HUES64 (cell line): ENCODE measurements around the gene UMODL1.

Experiments
- H3K27ac ChIP-seq: 2 replicates; pipeline ENCODE4 v1.7.0; 2013; ENCODE audit warnings: low read depth, low read length, inconsistent platforms
- H3K27me3 ChIP-seq: 2 replicates; pipeline ENCODE4 v1.6.1; 2013; ENCODE audit warnings: mild to moderate bottlenecking, low read length; ENCODE audit not compliant: insufficient read depth
- H3K36me3 ChIP-seq: 2 replicates; pipeline ENCODE4 v1.6.1; 2013; ENCODE audit warnings: mild to moderate bottlenecking, low read length; ENCODE audit not compliant: insufficient read depth
- H3K4me1 ChIP-seq: 2 replicates; pipeline ENCODE4 v1.6.1; 2013; ENCODE audit warnings: mild to moderate bottlenecking, low read length, moderate library complexity; ENCODE audit not compliant: insufficient read depth
- H3K4me3 ChIP-seq: 2 replicates; pipeline ENCODE4 v1.5.1; 2013; ENCODE audit warnings: mild to moderate bottlenecking, low read length, moderate library complexity
- H3K9ac ChIP-seq: 2 replicates; pipeline ENCODE4 v1.6.1; 2013; ENCODE audit warnings: mild to moderate bottlenecking, low read depth, low read length
- H3K9me3 ChIP-seq: 2 replicates; pipeline ENCODE4 v1.6.1; 2013; ENCODE audit warnings: low read depth, low read length; ENCODE audit not compliant: insufficient read depth
- WGBS: fragments of 150-250, 120-280 bp; methylation state at CpG from one replicate; pipeline ENCODE4 v1.1.7; 2013; ENCODE audit warnings: missing lambda C conversion rate; 5-methylcytosine and 5-hydroxymethylcytosine counted together

UMODL1 gene

GRCh38 chr21:42155045-42155855 lies 84.1 kb downstream of the UMODL1 start:
- Histone ChIP-seq H3K27ac (no peak overlapping the region), H3K9ac (no peak overlapping the region), H3K9me3 (no peaks in the 10 kb centered on the region), H3K4me1 (no peaks in the 10 kb centered on the region), H3K27me3 (no peaks in the 10 kb centered on the region), H3K4me3 (no peak overlapping the region), H3K36me3 (no peaks in the 10 kb centered on the region)
- WGBS, result 95% methylated on average over 23 of the region's 23 CpGs

GRCh38 chr21:42156690-42157605 lies 85.8 kb downstream of the UMODL1 start:
- Histone ChIP-seq H3K9ac (no peak overlapping the region), H3K4me1 (peaks cover 4% of the 10 kb centered on the region; the same call in 1 of the 2 replicates), H3K4me3 (no peak overlapping the region), H3K9me3 (no peaks in the 10 kb centered on the region), H3K27ac (no peak overlapping the region), H3K36me3 (no peaks in the 10 kb centered on the region), H3K27me3 (no peaks in the 10 kb centered on the region)
- 92% methylated on average over 20 of the region's 20 CpGs for WGBS

GRCh38 chr21:42157606-42158310 lies 86.6 kb downstream of the UMODL1 start:
- H3K9ac ChIP-seq, result no peak overlapping the region
- H3K27ac ChIP-seq, result no peak overlapping the region
- no peaks in the 10 kb centered on the region for H3K36me3 ChIP-seq
- H3K9me3 ChIP-seq, result no peaks in the 10 kb centered on the region
- peaks cover 4% of the 10 kb centered on the region; the same call in 1 of the 2 replicates for H3K4me1 ChIP-seq
- no peak overlapping the region for H3K4me3 ChIP-seq
- H3K27me3 ChIP-seq, result no peaks in the 10 kb centered on the region
- whole genome bisulfite sequencing, result 87% methylated on average over 10 of the region's 11 CpGs

GRCh38 chr21:42158846-42159245 lies 87.7 kb downstream of the UMODL1 start:
- Histone ChIP-seq H3K4me1 (peaks cover 4% of the 10 kb centered on the region; the same call in 1 of the 2 replicates), H3K36me3 (no peaks in the 10 kb centered on the region), H3K27me3 (no peaks in the 10 kb centered on the region), H3K27ac (no peak overlapping the region), H3K9ac (no peak overlapping the region), H3K4me3 (no peak overlapping the region), H3K9me3 (no peaks in the 10 kb centered on the region)
- 87% methylated on average over 8 of the region's 8 CpGs for WGBS

GRCh38 chr21:42159560-42160110 lies 88.5 kb downstream of the UMODL1 start:
- Histone ChIP-seq H3K27me3 (no peaks in the 10 kb centered on the region), H3K36me3 (no peaks in the 10 kb centered on the region), H3K27ac (no peak overlapping the region), H3K9me3 (no peaks in the 10 kb centered on the region), H3K4me1 (peaks cover 4% of the 10 kb centered on the region; the same call in 1 of the 2 replicates), H3K9ac (no peak overlapping the region), H3K4me3 (no peak overlapping the region)
- WGBS, result 87% methylated on average over 11 of the region's 11 CpGs

GRCh38 chr21:42160111-42160721 lies 89.1 kb downstream of the UMODL1 start:
- no peak overlapping the region for H3K9ac ChIP-seq
- H3K9me3 ChIP-seq, result no peaks in the 10 kb centered on the region
- 94% methylated on average over 25 of the region's 25 CpGs for WGBS
- H3K4me1 ChIP-seq, result peaks cover 4% of the 10 kb centered on the region; the same call in 1 of the 2 replicates
- no peaks in the 10 kb centered on the region for H3K27me3 ChIP-seq
- no peak overlapping the region for H3K4me3 ChIP-seq
- no peak overlapping the region for H3K27ac ChIP-seq
- no peaks in the 10 kb centered on the region for H3K36me3 ChIP-seq

- Histone ChIP-seq H3K4me3 (no peak overlapping the region), H3K27me3 (no peaks in the 10 kb centered on the region), H3K36me3 (no peaks in the 10 kb centered on the region), H3K9me3 (no peaks in the 10 kb centered on the region), H3K27ac (no peak overlapping the region), H3K9ac (no peak overlapping the region), H3K4me1 (peaks cover 4% of the 10 kb centered on the region; the same call in 1 of the 2 replicates)
- 92% methylated on average over 9 of the region's 9 CpGs for WGBS
These were observed 89.6 kb downstream of the UMODL1 start for GRCh38 chr21:42160765-42161164.

GRCh38 chr21:42161401-42161955 lies 90.4 kb downstream of the UMODL1 start:
- peak overlapping the region; percentile 49; the same call in 1 of the 2 replicates for H3K9ac ChIP-seq
- H3K27me3 ChIP-seq, result no peaks in the 10 kb centered on the region
- H3K36me3 ChIP-seq, result no peaks in the 10 kb centered on the region
- 89% methylated on average over 7 of the region's 7 CpGs for WGBS
- no peak overlapping the region for H3K4me3 ChIP-seq
- H3K9me3 ChIP-seq, result no peaks in the 10 kb centered on the region
- H3K4me1 ChIP-seq, result peaks cover 4% of the 10 kb centered on the region; the same call in 1 of the 2 replicates
- H3K27ac ChIP-seq, result no peak overlapping the region; the same call in 1 of the 2 replicates

GRCh38 chr21:42161956-42162681 lies 91.0 kb downstream of the UMODL1 start:
- H3K9me3 ChIP-seq, result no peaks in the 10 kb centered on the region
- H3K27ac ChIP-seq, result no peak overlapping the region
- H3K4me1 ChIP-seq, result peaks cover 4% of the 10 kb centered on the region; the same call in 1 of the 2 replicates
- H3K36me3 ChIP-seq, result no peaks in the 10 kb centered on the region
- no peak overlapping the region for H3K4me3 ChIP-seq
- H3K27me3 ChIP-seq, result no peaks in the 10 kb centered on the region
- H3K9ac ChIP-seq, result peak overlapping the region; percentile 49; the same call in 1 of the 2 replicates
- 82% methylated on average over 15 of the region's 15 CpGs for WGBS
